ENCODE results near the gene GPR137B.

GPR137B gene

DNA sequence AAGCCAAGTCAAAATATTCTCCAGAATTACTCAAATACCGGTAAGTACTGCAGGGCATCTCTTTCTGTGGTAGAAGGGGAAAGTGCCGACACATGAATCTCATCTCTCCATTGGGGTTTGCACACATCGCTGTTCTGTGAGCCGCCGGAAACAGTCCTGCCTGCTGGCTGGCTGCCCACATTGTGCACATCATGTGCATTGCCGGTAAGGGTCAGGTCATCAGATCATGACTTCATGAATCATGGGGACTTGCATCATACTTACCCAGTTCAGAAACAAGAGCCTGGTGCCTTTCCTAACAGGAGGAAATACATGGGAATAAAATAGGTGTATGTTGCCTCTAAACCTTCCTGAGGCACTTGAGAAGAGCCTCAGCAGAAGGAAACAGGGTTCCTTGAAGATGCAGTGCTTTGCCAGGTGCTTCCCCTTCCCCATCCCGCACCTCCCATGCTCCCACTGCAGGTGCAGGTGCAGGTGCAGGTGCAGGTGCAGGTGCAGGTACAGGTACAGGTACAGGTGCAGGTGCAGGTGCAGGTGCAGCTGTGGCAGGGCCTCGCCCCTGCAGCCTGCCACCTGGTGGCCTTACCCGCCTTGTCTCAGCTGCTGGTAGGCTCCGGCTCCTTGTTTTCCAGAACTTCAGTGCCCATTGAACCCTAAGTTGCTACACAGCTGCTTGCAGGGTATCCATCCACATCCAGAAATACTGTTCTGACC lies 26.5 kb downstream of the GPR137B start:
- H3K9me3 ChIP-seq (ENCODE audit: insufficient read depth, low read length), result no peaks in the 10 kb centered on the region
- H3K9me2 ChIP-seq (replicated peaks; ENCODE audit: insufficient read depth, low read length), result no peaks in the 10 kb centered on the region
- no peaks in the 10 kb centered on the region for H3K27me3 ChIP-seq (ENCODE audit: low read length)
- no peaks in the 10 kb centered on the region for H4K20me1 ChIP-seq (ENCODE audit: low read depth, low read length)
- no peak overlapping the region for H3K4me3 ChIP-seq (ENCODE audit: insufficient read depth, low read length, poor library complexity, severe bottlenecking)
- H3K27ac ChIP-seq (ENCODE audit: low read depth, low read length), result no peak overlapping the region
- H3K36me3 ChIP-seq (ENCODE audit: low read length), result no peaks in the 10 kb centered on the region
- no peak overlapping the region for H3K4me2 ChIP-seq (ENCODE audit: low read depth, low read length, poor library complexity, severe bottlenecking)
- no peaks in the 10 kb centered on the region for H3F3A ChIP-seq (ENCODE audit: insufficient read depth)
- H2AFZ ChIP-seq (ENCODE audit: low read depth, low read length, severe bottlenecking), result no peak overlapping the region
- TF ChIP-seq, protein P1, sequence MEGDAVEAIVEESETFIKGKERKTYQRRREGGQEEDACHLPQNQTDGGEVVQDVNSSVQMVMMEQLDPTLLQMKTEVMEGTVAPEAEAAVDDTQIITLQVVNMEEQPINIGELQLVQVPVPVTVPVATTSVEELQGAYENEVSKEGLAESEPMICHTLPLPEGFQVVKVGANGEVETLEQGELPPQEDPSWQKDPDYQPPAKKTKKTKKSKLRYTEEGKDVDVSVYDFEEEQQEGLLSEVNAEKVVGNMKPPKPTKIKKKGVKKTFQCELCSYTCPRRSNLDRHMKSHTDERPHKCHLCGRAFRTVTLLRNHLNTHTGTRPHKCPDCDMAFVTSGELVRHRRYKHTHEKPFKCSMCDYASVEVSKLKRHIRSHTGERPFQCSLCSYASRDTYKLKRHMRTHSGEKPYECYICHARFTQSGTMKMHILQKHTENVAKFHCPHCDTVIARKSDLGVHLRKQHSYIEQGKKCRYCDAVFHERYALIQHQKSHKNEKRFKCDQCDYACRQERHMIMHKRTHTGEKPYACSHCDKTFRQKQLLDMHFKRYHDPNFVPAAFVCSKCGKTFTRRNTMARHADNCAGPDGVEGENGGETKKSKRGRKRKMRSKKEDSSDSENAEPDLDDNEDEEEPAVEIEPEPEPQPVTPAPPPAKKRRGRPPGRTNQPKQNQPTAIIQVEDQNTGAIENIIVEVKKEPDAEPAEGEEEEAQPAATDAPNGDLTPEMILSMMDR (IDR thresholded peaks at IDR 0.05; ENCODE audit: insufficient read depth, low read length, poor library complexity, severe bottlenecking), result no peak
- no peak for TF ChIP-seq EZH2phosphoT487 (conservative IDR thresholded peaks at IDR 0.05; ENCODE audit: low read length)
- H3K9ac ChIP-seq (ENCODE audit: low read length), result no peak overlapping the region
- H3K79me2 ChIP-seq (ENCODE audit: insufficient read depth, low read length), result no peaks in the 10 kb centered on the region; the same call in 1 of the 2 replicates

GRCh38 chr1:236172041-236172579 lies 29.8 kb downstream of the GPR137B start:
- no peaks in the 10 kb centered on the region for H3F3A ChIP-seq (ENCODE audit: insufficient read depth)
- H3K27ac ChIP-seq (ENCODE audit: low read depth, low read length), result no peak overlapping the region
- no peak overlapping the region for H2AFZ ChIP-seq (ENCODE audit: low read depth, low read length, severe bottlenecking)
- no peaks in the 10 kb centered on the region for H3K9me2 ChIP-seq (replicated peaks; ENCODE audit: insufficient read depth, low read length)
- H4K20me1 ChIP-seq (ENCODE audit: low read depth, low read length), result no peaks in the 10 kb centered on the region
- H3K27me3 ChIP-seq (ENCODE audit: low read length), result no peaks in the 10 kb centered on the region
- TF ChIP-seq, protein P1 (IDR thresholded peaks at IDR 0.05; ENCODE audit: insufficient read depth, low read length, poor library complexity, severe bottlenecking), result no peak
- TF ChIP-seq EZH2phosphoT487 (conservative IDR thresholded peaks at IDR 0.05; ENCODE audit: low read length), result no peak
- H3K9ac ChIP-seq (ENCODE audit: low read length), result no peak overlapping the region
- H3K79me2 ChIP-seq (ENCODE audit: insufficient read depth, low read length), result no peaks in the 10 kb centered on the region
- H3K9me3 ChIP-seq (ENCODE audit: insufficient read depth, low read length), result no peaks in the 10 kb centered on the region
- no peak overlapping the region for H3K4me2 ChIP-seq (ENCODE audit: low read depth, low read length, poor library complexity, severe bottlenecking)
- H3K36me3 ChIP-seq (ENCODE audit: low read length), result no peaks in the 10 kb centered on the region
- H3K4me3 ChIP-seq (ENCODE audit: insufficient read depth, low read length, poor library complexity, severe bottlenecking), result no peak overlapping the region

DNA sequence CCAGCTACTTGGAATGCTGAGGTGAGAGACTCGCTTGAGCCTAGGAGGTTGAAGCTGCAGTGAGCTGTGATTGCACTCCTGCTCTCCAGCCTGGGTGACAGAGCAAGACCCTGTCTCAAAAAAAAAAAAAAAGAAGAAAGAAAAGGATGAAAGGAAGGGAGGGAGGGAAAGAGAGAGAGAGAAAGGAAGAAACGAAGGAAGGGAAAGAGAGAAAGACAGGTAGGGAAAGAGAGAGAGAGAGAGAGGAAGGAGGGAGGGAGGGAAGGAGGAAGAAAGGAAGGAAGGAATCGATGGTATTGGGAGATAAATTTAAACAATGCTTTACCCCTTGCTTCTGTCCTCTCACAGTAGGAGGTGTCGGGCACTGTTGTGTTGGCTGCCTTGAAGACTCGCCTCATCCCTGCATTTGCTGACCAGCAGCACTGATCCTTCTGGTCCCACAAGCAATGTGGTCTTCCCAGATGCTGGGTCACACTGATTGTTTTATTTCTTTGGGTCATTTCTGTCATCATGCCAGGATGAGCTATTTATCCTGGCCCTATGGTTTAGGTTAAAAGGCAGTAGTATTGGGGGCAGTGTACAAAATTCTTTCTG lies 30.9 kb downstream of the GPR137B start:
- TF ChIP-seq, protein P1 (IDR thresholded peaks at IDR 0.05; ENCODE audit: insufficient read depth, low read length, poor library complexity, severe bottlenecking), result no peak
- no peak for TF ChIP-seq EZH2phosphoT487 (conservative IDR thresholded peaks at IDR 0.05; ENCODE audit: low read length)
- H3K4me3 ChIP-seq (ENCODE audit: insufficient read depth, low read length, poor library complexity, severe bottlenecking), result no peak overlapping the region
- H2AFZ ChIP-seq (ENCODE audit: low read depth, low read length, severe bottlenecking), result no peak overlapping the region
- no peak overlapping the region for H3K4me2 ChIP-seq (ENCODE audit: low read depth, low read length, poor library complexity, severe bottlenecking)
- no peaks in the 10 kb centered on the region for H3K9me2 ChIP-seq (replicated peaks; ENCODE audit: insufficient read depth, low read length)
- no peaks in the 10 kb centered on the region for H3K9me3 ChIP-seq (ENCODE audit: insufficient read depth, low read length)
- H3K9ac ChIP-seq (ENCODE audit: low read length), result no peak overlapping the region
- no peaks in the 10 kb centered on the region for H3K79me2 ChIP-seq (ENCODE audit: insufficient read depth, low read length)
- H3K36me3 ChIP-seq (ENCODE audit: low read length), result no peaks in the 10 kb centered on the region
- no peak overlapping the region for H3K27ac ChIP-seq (ENCODE audit: low read depth, low read length)
- no peaks in the 10 kb centered on the region for H3K27me3 ChIP-seq (ENCODE audit: low read length)
- H3F3A ChIP-seq (ENCODE audit: insufficient read depth), result no peaks in the 10 kb centered on the region
- H4K20me1 ChIP-seq (ENCODE audit: low read depth, low read length), result no peaks in the 10 kb centered on the region

Measured in SU-DHL-6 (cell line).